Measurements from ENCODE around the gene CNST.

- TF ChIP-seq CTCF (IDR thresholded peaks at IDR 0.05) (no peak), POLR2A (IDR thresholded peaks at IDR 0.05) (no peak)
These were observed 13.6 kb downstream of the CNST start for GRCh38 chr1:246579818-246580217.
